ENCODE results near the gene ADAM10. TPM values are rescaled to one million over a fixed set of nuclear protein-coding genes. Genes with fewer than 3 reads are reported as not detected.

ADAM10 gene
- 100 to 1,000 TPM in 1 of 2 donors, 10 to 100 TPM in 1; 92.8 to 115 TPM for total RNA-seq
- 10 to 100 TPM; 11.6 to 22.3 TPM for polyA plus RNA-seq
- long read RNA-seq, donor 1, full-length matches to known transcripts = 12 of 29 reads
- long read RNA-seq, donor 1, partial matches to known transcripts = 6 of 29 reads
- long read RNA-seq, donor 1, other reads (novel, unspliced or antisense) = 11 of 29 reads
- long read RNA-seq, donor 2, full-length matches to known transcripts = 24 of 42 reads
- long read RNA-seq, donor 2, partial matches to known transcripts = 7 of 42 reads
- long read RNA-seq, donor 2, other reads (novel, unspliced or antisense) = 11 of 42 reads

DNA sequence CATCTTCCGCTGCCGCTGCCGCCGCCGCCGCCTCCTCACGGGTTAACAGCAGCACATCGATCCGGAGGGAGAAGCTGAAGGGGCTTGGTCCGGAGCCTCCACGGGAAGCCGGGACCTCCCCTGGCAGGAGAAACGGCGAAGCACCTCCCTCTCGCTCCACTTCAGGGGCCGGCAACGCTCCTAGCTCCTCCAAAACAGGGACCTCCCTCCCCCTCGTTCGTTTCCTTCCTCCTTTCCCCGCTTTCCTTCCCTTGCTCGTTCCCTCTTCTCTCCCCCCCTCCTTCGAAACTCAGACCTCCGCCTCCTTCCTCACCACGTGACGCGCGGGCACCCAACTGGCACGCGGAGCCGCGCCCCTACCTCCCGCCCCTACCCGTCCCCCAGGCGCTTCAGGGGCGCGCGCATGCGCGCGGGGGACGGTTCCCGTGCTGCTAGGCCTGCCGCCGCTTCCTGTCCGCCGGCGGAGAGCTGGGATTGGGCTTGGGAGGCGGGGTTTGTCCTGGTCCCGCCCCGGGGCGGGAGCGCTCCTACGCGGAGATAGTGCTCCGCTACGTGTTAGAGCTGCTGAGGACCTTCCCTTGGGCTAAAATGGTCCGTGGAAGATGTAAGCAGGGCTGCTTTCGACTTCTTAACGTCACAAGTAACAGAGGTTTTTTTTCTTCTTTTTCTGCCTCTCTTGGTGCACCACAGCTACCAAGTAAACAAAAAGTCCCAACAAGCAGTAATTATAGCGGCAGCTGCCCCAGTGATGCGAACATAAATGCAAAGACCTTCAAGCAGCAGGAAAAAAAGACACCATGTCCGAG, at the start of gene ADAM10:
TSS of gene ADAM10 (minus strand) at position 176 of the 806 bp plus-strand sequence. CDS start at position 3, 173 bp downstream.
- no peaks in the 10 kb centered on the region for H3K36me3 ChIP-seq (ENCODE audit: control insufficient read depth in 1 of 2, insufficient read depth in 2 of 2, low read length in 1 of 2)
- H3K27me3 ChIP-seq (ENCODE audit: control insufficient read depth in 1 of 2, insufficient read depth in 2 of 2, low read length in 1 of 2) = no peaks in the 10 kb centered on the region
- peak within 1 kb of the TSS; percentile 67 to 95 for H3K4me3 ChIP-seq (ENCODE audit: low read length in 2 of 2)
- DNase-seq (peak; percentile 100), ATAC-seq (ENCODE audit: low FRiP score) (peak; percentile 100)
- no peaks in the 10 kb centered on the region for H3K4me1 ChIP-seq (ENCODE audit: control insufficient read depth in 1 of 2, insufficient read depth in 2 of 2, low read length in 2 of 2)
- no peaks in the 10 kb centered on the region for H3K9me3 ChIP-seq (ENCODE audit: control insufficient read depth, low read length)
- intact Hi-C loops (cut with DNase I) = loop anchor here (1.0 to 10.0 kb wide), 3 partner anchors 21 to 417 kb away; partner anchors contain the start of gene MINDY2 (in 2 of the 2)
- peak within 1 kb of the TSS; percentile 84 to 97 for H3K27ac ChIP-seq (ENCODE audit: low read depth in 1 of 2, low read length in 2 of 2)
- WGBS, 2 donors = 0% methylated on average over 53 to 62 of the region's 62 CpGs

GRCh38 chr15:58797505-58797904, 48.0 kb upstream of the ADAM10 start:
- no peaks in the 10 kb centered on the region for H3K36me3 ChIP-seq (ENCODE audit: control insufficient read depth in 1 of 2, insufficient read depth in 2 of 2, low read length in 1 of 2)
- no peaks in the 10 kb centered on the region for H3K27me3 ChIP-seq (ENCODE audit: control insufficient read depth in 1 of 2, insufficient read depth in 2 of 2, low read length in 1 of 2)
- H3K4me3 ChIP-seq (ENCODE audit: low read length in 2 of 2) = no peak overlapping the region
- H3K4me1 ChIP-seq (ENCODE audit: control insufficient read depth in 1 of 2, insufficient read depth in 2 of 2, low read length in 2 of 2) = peaks cover 2 to 4% of the 10 kb centered on the region in 2 donors
- no peaks in the 10 kb centered on the region for H3K9me3 ChIP-seq (ENCODE audit: control insufficient read depth, low read length)
- DNase-seq = no peak
- intact Hi-C loops (cut with DNase I) = no loop called here
- no peak overlapping the region for H3K27ac ChIP-seq (ENCODE audit: low read depth in 1 of 2, low read length in 2 of 2)
- 69 to 70% methylated on average over 3 of the region's 3 CpGs for WGBS, 2 donors
- ATAC-seq (ENCODE audit: low FRiP score) = no peak

- Histone ChIP-seq H3K27ac (ENCODE audit: low read depth in 1 of 2, low read length in 2 of 2) (no peak overlapping the region), H3K4me1 (ENCODE audit: control insufficient read depth in 1 of 2, insufficient read depth in 2 of 2, low read length in 2 of 2) (peaks cover 2 to 4% of the 10 kb centered on the region in 2 donors), H3K9me3 (ENCODE audit: control insufficient read depth, low read length) (no peaks in the 10 kb centered on the region), H3K27me3 (ENCODE audit: control insufficient read depth in 1 of 2, insufficient read depth in 2 of 2, low read length in 1 of 2) (no peaks in the 10 kb centered on the region), H3K36me3 (ENCODE audit: control insufficient read depth in 1 of 2, insufficient read depth in 2 of 2, low read length in 1 of 2) (no peaks in the 10 kb centered on the region), H3K4me3 (ENCODE audit: low read length in 2 of 2) (no peak overlapping the region)
- intact Hi-C loops (cut with DNase I) = no loop called here
- WGBS, 2 donors = 77 to 85% methylated on average over 2 of the region's 2 CpGs
- no peak for DNase-seq
- no peak for ATAC-seq (ENCODE audit: low FRiP score)
Measured at GRCh38 chr15:58795825-58796224, 46.3 kb upstream of the ADAM10 start.

GRCh38 chr15:58793862-58794261, 44.4 kb upstream of the ADAM10 start:
- peaks cover 2 to 4% of the 10 kb centered on the region in 2 donors for H3K4me1 ChIP-seq (ENCODE audit: control insufficient read depth in 1 of 2, insufficient read depth in 2 of 2, low read length in 2 of 2)
- H3K27ac ChIP-seq (ENCODE audit: low read depth in 1 of 2, low read length in 2 of 2) = no peak overlapping the region
- no peak for ATAC-seq (ENCODE audit: low FRiP score)
- no peaks in the 10 kb centered on the region for H3K27me3 ChIP-seq (ENCODE audit: control insufficient read depth in 1 of 2, insufficient read depth in 2 of 2, low read length in 1 of 2)
- WGBS, 2 donors = 17 to 26% methylated on average over 6 of the region's 6 CpGs
- intact Hi-C loops (cut with DNase I) = no loop called here
- H3K4me3 ChIP-seq (ENCODE audit: low read length in 2 of 2) = no peak overlapping the region
- H3K9me3 ChIP-seq (ENCODE audit: control insufficient read depth, low read length) = no peaks in the 10 kb centered on the region
- DNase-seq = no peak
- no peaks in the 10 kb centered on the region for H3K36me3 ChIP-seq (ENCODE audit: control insufficient read depth in 1 of 2, insufficient read depth in 2 of 2, low read length in 1 of 2)

GRCh38 chr15:58788056-58788710, 38.7 kb upstream of the ADAM10 start:
- Histone ChIP-seq H3K4me1 (ENCODE audit: control insufficient read depth in 1 of 2, insufficient read depth in 2 of 2, low read length in 2 of 2) (peaks cover 0 to 3% of the 10 kb centered on the region in 2 donors), H3K27ac (ENCODE audit: low read depth in 1 of 2, low read length in 2 of 2) (no peak overlapping the region), H3K36me3 (ENCODE audit: control insufficient read depth in 1 of 2, insufficient read depth in 2 of 2, low read length in 1 of 2) (peaks cover 0 to 4% of the 10 kb centered on the region in 2 donors), H3K27me3 (ENCODE audit: control insufficient read depth in 1 of 2, insufficient read depth in 2 of 2, low read length in 1 of 2) (no peaks in the 10 kb centered on the region), H3K4me3 (ENCODE audit: low read length in 2 of 2) (no peak overlapping the region), H3K9me3 (ENCODE audit: control insufficient read depth, low read length) (no peaks in the 10 kb centered on the region)
- 93 to 96% methylated on average over 3 of the region's 3 CpGs for WGBS, 2 donors
- intact Hi-C loops (cut with DNase I) = no loop called here
- ATAC-seq (ENCODE audit: low FRiP score) (no peak), DNase-seq (no peak)

- intact Hi-C loops (cut with DNase I) = no loop called here
- ATAC-seq (ENCODE audit: low FRiP score) (no peak), DNase-seq (no peak)
- no peaks in the 10 kb centered on the region for H3K27me3 ChIP-seq (ENCODE audit: control insufficient read depth in 1 of 2, insufficient read depth in 2 of 2, low read length in 1 of 2)
- H3K4me3 ChIP-seq (ENCODE audit: low read length in 2 of 2) = no peak overlapping the region
- peaks cover 0 to 3% of the 10 kb centered on the region in 2 donors for H3K4me1 ChIP-seq (ENCODE audit: control insufficient read depth in 1 of 2, insufficient read depth in 2 of 2, low read length in 2 of 2)
- no peak overlapping the region for H3K27ac ChIP-seq (ENCODE audit: low read depth in 1 of 2, low read length in 2 of 2)
- H3K36me3 ChIP-seq (ENCODE audit: control insufficient read depth in 1 of 2, insufficient read depth in 2 of 2, low read length in 1 of 2) = peaks cover 0 to 4% of the 10 kb centered on the region in 2 donors
- WGBS, 2 donors = 53 to 59% methylated on average over 6 of the region's 6 CpGs
- H3K9me3 ChIP-seq (ENCODE audit: control insufficient read depth, low read length) = no peaks in the 10 kb centered on the region
Measured at GRCh38 chr15:58785355-58785754, 35.8 kb upstream of the ADAM10 start.

DNA sequence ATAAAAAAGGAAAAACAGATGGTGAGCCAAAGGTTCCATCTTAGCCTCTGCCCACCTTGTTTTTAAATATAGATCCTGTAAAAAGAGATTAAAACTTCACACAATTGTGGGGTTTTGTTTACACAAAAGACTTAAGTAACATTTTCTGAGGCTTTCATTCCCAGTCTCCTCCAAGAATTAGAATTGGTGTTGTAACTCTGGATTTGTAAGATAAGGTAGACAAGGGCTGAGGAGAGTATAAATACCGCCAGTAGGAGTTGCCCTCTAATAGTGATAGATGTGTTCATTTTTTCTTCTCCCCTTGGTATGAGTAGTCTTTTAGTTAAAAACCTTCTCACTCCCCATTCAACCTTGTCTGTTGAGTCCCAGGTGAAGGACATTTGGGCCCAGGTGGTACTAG, 30.0 kb upstream of the ADAM10 start:
- intact Hi-C loops (cut with DNase I) = loop anchor here in 1 of 2 donors (10.0 kb wide), 1 partner anchor 155 kb away; the partner anchor contains the start of gene SLTM

GRCh38 chr15:58777107-58777506, 27.6 kb upstream of the ADAM10 start:
- no peaks in the 10 kb centered on the region for H3K9me3 ChIP-seq (ENCODE audit: control insufficient read depth, low read length)
- peaks cover 0 to 2% of the 10 kb centered on the region in 2 donors for H3K4me1 ChIP-seq (ENCODE audit: control insufficient read depth in 1 of 2, insufficient read depth in 2 of 2, low read length in 2 of 2)
- H3K27ac ChIP-seq (ENCODE audit: low read depth in 1 of 2, low read length in 2 of 2) = no peak overlapping the region
- DNase-seq (no peak), ATAC-seq (ENCODE audit: low FRiP score) (no peak)
- intact Hi-C loops (cut with DNase I) = loop anchor here in 1 of 2 donors (10.0 kb wide), 1 partner anchor 158 kb away; the partner anchor contains the start of gene SLTM
- no peaks in the 10 kb centered on the region for H3K36me3 ChIP-seq (ENCODE audit: control insufficient read depth in 1 of 2, insufficient read depth in 2 of 2, low read length in 1 of 2)
- 90 to 91% methylated on average over 4 of the region's 4 CpGs for WGBS, 2 donors
- H3K27me3 ChIP-seq (ENCODE audit: control insufficient read depth in 1 of 2, insufficient read depth in 2 of 2, low read length in 1 of 2) = no peaks in the 10 kb centered on the region
- no peak overlapping the region for H3K4me3 ChIP-seq (ENCODE audit: low read length in 2 of 2)

More for the DNA sequence above, 30.0 kb upstream of the ADAM10 start:
- Histone ChIP-seq H3K4me1 (ENCODE audit: control insufficient read depth in 1 of 2, insufficient read depth in 2 of 2, low read length in 2 of 2) (peaks cover 0 to 3% of the 10 kb centered on the region in 2 donors), H3K27ac (ENCODE audit: low read depth in 1 of 2, low read length in 2 of 2) (no peak overlapping the region), H3K36me3 (ENCODE audit: control insufficient read depth in 1 of 2, insufficient read depth in 2 of 2, low read length in 1 of 2) (no peaks in the 10 kb centered on the region), H3K27me3 (ENCODE audit: control insufficient read depth in 1 of 2, insufficient read depth in 2 of 2, low read length in 1 of 2) (no peaks in the 10 kb centered on the region), H3K4me3 (ENCODE audit: low read length in 2 of 2) (no peak overlapping the region), H3K9me3 (ENCODE audit: control insufficient read depth, low read length) (no peaks in the 10 kb centered on the region)
- WGBS, 2 donors = 92 to 96% methylated on average over 1 of the region's 1 CpG
- no peak for ATAC-seq (ENCODE audit: low FRiP score)
- no peak for DNase-seq

Data from aorta (tissue), 5 donors.